ENCODE data around the gene SEC62.
A peak's percentile ranks its signal among the peaks of the same experiment; 100 is the strongest.
"Not testable (repeated sequence)": the region's sequence is repeated elsewhere in the genome, so short reads cannot be mapped to it uniquely, and the experiment has no call there.

Gene SEC62

DNA sequence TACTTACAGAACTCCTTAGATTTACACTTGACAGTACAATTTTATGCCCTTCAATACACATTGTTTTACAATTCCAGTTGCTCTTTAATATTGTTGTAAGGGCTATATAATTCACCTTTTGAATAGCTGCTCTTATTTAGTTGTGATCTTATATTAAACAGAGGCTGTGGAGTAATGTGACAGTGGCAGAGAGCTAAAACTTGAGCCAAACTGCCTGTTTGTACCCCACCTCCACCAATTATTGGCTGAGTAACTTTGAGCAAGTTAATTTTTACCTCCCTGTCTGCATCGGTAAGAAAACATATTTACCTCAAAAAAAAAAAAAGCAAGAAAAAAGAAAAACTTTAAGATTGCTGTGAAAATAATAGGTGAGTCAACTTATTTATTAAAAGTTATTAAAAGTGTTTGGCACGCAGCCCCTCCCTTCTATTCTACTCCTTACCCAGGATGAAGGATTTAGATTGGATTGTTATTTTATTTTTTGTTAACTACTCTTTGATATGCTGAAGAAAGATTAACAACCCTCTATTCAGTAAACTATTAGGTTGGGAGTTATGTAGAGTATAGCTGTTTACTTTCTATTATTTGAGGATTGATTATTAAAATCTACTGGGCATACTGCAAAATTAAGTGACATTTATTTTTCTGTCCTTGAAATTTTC is 1.7 kb downstream of the SEC62 start:
- no peak for DNase-seq

DNA sequence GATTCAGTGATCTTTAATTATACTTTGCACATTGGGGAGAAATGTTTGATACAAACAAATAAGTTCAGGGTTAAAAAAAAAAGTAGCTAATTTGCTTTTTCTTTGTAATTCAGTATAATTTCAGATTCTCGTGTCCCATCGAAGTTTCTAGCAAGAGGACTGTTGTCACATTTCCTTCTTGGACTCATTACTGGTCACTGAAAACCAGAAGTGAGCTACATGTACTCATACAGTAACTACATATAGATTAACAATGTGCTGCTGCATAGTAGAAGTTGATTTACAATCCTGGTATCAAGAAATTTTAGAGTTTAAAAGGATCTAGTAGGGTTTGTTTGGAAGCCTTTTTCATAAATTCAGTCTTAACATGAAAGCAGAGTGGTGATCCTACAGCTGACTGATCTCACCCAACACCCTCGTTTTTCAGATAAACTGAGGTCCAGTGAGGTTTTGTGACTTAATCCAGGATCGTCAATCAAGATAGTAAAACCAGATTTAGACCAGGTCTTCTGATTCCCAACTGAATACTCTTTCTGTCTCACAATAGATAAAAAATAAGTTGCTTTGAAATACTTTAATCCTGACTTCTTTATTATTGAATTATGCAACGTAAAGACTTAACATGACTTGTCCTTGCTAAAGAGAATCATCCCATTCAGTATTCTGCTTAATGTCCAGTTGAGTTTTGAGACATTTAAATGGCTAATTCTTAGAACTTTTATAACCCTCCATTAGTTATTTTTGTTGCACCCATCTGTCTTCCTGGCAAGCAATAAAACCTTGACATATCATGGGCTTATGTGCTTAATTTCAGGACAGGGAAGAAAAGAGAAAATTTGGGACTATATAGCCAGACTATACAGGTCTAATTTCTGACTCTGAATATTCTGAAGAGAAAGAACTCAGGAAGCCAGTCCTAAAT is 2.8 kb downstream of the SEC62 start:
- DNase-seq: no peak

DNA sequence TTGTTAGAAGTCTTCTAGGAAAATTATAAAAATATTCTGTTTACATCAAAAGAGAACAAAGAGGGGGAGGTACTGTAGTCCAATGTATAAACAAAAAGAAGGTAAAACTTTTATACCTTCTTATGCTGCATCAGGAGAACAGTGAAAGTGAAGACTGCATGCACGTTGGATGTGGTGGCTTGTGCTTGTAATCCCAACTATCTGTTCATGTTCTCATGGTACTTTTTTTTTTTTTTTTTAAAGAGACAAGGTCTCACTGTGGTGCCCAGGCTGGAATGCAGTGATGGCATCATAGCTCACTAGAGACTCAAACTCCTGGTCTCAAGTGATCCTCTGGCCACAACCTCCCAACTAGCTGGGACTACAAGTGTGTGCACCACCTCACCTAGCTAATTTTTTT is 4.2 kb downstream of the SEC62 start:
- DNase-seq: no peak

GRCh38 chr3:169971522-169971921 is 4.9 kb downstream of the SEC62 start:
- no peak for DNase-seq

- DNase-seq: no peak
These were observed 13.4 kb downstream of the SEC62 start for GRCh38 chr3:169980055-169980454.

GRCh38 chr3:169984292-169984691 is 17.7 kb downstream of the SEC62 start:
- no peak for DNase-seq

GRCh38 chr3:169990431-169990830 is 23.8 kb downstream of the SEC62 start:
- no peak for DNase-seq

DNA sequence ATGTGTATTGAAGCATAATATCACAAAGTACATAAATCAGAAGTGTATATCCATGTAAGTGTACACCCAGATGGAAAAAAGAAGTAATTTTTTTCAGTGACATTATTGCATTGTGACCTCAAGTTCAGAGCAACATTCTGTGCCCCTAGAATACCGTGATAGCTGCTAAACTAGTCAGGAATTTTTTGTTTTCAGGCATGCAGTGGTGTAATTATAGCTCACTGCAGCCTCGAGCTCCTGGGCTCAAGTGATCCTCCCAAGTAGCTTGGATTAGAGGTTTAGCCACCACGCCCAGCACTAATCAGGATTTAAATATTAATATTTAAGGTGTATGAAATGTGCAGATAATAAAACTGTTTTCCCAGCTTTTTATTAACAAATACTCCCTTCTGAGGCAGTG is 25.5 kb downstream of the SEC62 start:
- DNase-seq: no peak

DNA sequence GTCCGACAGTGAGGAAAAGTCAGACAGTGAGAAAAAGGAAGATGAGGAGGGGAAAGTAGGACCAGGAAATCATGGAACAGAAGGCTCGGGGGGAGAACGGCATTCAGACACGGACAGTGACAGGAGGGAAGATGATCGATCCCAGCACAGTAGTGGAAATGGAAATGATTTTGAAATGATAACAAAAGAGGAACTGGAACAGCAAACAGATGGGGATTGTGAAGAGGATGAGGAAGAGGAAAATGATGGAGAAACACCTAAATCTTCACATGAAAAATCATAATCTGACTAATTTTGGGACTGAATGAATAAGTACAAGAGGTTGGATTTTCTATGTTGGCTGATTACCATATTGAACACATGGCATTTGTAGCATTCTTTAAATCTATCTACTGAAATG is 26.2 kb downstream of the SEC62 start:
- no peak for DNase-seq

DNA sequence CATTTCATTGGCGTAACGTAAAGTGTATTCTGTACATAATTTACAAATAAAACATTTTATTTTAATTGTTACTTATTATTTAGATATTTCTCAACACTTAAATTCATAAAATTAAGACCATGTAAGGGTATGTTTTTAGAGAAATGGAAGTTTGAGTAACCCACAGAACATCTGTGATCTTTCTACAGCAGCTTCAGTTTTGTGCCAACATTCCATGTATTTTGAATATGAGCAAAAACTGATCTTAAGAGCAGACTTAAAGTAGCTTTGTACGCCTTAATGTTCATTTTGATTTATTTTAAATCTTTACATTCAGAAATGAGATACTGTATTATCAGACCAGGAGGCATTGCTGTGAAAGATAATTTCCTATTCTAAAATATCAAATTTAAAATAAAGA is 27.2 kb downstream of the SEC62 start:
- DNase-seq: no peak

GRCh38 chr3:169996063-169996462 is 29.5 kb downstream of the SEC62 start:
- no peak for DNase-seq

DNA sequence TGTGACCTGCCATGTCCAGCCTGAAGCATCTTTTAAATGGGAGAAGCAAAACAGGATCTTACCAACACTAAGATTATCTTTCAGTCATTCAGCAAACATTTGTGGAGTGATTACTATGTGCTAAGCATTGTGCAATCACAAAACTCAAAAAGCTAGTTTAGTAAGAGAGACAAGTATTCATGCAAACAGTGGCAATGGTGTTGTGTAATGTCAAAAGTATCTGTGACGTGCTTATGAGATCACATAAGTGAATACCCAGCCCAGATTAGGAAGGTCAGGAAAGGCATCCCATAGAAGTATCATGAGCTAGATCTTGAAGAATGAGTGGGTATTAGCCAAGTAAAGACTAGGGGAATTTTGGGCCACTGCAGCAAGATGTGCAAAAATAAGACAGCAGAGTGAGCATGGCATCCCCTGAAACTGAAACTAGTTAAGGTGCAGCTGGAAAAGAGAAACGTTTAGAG is 32.1 kb downstream of the SEC62 start:
- DNase-seq: no peak

DNA sequence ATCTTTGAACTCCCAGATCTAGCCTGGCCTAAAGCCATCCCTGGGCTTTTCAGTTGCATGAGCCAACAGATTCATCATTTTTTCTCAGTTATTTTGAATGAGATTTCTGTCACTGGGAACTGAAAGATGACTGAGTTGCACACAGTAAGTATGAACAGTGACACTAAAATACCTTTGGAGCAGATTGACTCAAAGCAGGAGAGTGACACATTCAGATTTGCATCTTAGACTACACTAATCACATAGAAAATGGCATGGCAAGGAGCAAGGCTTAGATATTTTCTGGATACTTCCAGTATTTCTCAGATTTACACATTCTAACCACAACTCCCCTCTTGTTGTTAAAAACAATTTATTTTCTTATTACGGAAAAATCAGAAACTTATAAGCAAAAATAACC is 32.8 kb downstream of the SEC62 start:
- DNase-seq: no peak

DNA sequence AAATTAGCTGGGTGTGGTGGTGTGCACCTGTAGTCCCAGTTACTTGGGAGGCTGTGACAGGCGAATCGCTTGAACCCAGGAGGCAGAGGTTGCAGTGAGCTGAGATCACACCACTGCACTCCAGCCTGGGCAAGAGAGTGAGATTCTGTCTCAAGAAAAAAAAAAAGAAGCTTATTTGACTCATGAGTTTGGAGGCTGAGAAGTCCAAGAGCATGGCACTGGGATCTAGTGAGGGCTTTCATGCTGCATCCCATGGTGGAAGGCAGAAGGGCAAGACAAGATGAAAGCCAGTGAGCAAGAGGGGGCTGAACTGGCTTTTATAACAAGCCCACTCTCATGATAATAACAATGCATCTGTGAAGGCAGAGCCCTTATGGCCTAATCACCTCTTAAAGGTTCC is 33.4 kb downstream of the SEC62 start:
- DNase-seq: no peak

DNA sequence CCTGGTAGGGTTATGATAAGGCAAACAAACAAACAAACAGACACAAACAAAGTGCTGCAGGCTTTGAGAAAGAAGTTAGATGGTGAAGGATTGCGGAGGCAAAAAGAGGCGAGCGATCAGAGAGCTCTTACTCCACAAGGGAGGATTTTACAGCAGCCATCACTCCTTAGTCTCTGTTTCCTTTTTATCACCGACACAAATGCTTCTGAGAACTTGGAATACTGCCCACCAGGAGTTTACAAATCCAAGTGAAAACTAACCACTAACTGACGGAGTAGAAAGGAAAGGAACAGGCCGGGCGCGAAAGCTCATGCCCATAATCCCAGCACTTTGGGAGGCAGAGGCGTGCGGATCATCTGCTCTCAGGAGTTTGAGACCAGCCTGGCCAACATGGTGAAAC is 35.6 kb downstream of the SEC62 start:
- DNase-seq: no peak

DNA sequence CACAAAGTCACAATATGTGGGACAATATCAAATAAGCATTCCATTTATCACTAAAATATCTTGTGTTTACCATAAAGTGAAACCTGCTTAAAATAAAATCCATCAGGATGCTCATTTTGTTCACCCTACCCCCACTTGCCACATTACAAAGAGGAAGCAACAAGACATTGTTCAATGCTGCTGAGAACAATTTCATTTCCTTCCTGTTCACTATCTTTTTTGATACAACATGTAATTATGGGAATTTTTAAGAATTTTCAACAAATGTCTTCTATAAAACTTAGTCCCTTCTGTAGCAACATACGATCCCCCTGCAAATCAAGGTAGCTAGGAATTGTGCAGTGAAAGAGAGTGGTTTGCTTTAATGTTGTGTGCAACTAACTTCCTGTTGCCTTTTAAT is 36.3 kb downstream of the SEC62 start:
- DNase-seq: no peak

DNA sequence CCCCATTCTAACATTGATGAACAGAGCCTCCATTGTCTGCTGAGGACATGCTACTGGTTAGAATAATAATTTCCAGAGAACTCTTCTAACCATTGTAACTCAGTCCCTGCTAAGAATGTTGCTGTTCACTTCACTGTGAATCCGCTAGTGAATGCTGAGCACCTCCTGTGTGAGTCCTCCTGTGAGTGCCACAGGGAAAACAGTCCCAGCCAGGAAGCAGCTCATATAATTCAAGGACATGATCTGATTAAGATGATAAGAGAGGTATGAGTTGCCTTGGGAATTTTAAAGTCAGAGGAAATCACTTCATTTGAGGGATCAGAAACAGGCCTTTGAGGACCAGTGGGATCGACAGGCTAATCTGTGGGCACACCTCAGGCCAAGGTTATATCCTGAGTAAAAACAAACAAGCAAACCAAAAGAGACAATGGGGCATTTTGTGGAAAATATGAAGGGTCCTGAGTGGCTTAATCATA is 37.3 kb downstream of the SEC62 start:
- no peak for DNase-seq

DNA sequence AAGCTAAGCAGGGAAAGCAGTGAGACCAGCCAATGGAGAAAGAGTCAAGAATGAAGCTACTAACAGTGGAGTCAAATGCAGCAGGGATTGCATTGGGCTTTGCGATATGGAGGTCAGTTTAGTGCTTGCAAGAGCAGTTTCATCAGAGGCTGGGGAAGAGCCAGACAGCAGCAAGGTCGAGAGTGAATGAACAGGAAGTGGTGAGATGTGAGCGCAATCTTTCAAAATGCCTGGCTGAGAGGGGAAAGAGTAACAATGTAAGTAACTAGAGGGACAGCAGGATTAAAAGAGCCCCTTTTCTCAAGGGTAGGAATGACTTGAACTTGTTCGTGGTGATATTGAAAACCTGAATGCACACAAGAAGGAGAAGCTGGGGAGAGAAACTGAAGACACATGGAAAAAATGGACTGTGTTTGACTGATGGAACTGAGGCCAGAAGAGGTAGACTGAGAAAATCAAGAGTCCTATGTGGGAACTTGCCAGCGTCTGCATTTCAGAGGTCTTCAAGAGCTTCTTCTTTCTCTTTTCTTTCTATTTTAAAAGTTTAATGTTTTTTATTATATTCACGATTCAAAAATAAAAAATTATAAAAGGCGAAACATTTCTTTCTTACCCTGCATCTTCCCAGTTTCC is 40.5 kb downstream of the SEC62 start:
- no peak for DNase-seq

GRCh38 chr3:170010498-170010897 is 43.9 kb downstream of the SEC62 start:
- DNase-seq: no peak

- peak; percentile 10 for DNase-seq
These were observed 46.2 kb downstream of the SEC62 start for GRCh38 chr3:170012683-170013400.

DNA sequence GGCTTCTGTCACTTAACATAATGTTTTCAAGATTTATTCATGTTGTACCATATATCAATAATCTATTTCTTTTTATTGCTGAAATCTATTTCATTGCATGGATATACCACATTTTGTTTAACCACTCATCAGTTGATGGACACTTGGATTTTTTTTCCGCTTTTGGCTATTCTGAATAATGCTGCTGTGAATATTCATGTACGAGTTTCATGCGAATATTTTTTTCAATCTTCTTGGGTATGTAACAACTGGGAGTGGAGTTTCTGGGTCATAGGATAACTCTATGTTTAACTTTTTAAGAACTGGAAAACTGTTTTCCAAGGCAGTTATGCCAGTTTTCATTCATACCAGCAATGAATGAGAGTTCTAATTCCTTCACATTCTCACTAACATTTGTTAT is 49.5 kb downstream of the SEC62 start:
- no peak for DNase-seq

DNA sequence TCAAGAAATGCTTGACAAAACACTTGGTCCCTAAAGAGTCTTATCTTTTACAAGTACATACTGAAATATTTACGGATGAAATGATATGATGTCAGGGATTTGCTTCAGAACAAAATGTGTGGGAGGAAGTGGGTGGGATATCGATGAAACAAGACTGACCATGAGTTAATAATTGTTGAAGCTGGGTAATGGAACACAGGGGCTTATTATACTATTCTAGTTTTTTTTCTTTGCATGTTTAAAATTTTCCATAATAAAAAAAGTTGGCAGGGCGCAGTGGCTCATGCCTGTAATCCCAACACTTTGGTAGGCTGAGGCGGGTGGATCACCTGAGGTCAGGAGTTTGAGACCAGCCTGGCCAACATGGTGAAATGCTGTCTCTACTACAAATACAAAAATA is 52.7 kb downstream of the SEC62 start:
- not testable (repeated sequence) for DNase-seq

DNA sequence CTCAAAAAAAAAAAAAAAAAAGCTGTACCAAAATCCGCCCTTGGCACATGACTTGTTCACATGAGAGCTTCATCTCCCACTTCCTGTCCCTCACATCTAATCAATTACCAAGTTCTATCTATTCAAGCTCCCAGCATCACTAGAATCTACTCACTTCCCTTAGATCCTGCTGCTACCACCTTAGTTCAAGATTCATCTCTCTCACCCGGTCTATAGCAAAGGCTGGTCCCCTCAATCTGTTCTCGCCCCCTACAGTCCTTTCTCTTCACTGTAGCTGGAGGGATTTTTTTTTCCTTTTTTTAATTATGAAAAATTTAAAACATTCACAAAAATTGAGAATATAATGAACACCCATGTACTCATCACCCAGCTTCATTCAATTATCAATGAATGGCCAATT is 54.5 kb downstream of the SEC62 start:
- no peak for DNase-seq
